H9 (cell line): ENCODE measurements around the gene THBS4. TPM values are rescaled to one million over a fixed set of nuclear protein-coding genes. Genes with fewer than 3 reads are reported as not detected.

ENCODE experiments used
- DNase-seq: peaks from one replicate; pipeline ENCODE4 v3.0.0-alpha.2; 2017
- H2AFZ ChIP-seq: one replicate; pipeline ENCODE4 v1.6.1; 2013; ENCODE audit warnings: mild to moderate bottlenecking, low read length, control low read depth, moderate library complexity
- H2AK5ac ChIP-seq: 2 replicates; pipeline ENCODE4 v1.6.1; 2013; ENCODE audit warnings: low read length, control low read depth, mixed read lengths; ENCODE audit not compliant: insufficient read length
- H2BK120ac ChIP-seq: one replicate; pipeline ENCODE4 v1.6.1; 2013; ENCODE audit warnings: low read depth, mild to moderate bottlenecking, low read length, control low read depth, inconsistent platforms; ENCODE audit not compliant: poor library complexity, severe bottlenecking
- H2BK12ac ChIP-seq: 2 replicates; pipeline ENCODE4 v1.6.1; 2013; ENCODE audit warnings: low read length, control low read depth, mixed read lengths, low read depth; ENCODE audit not compliant: insufficient read length
- H2BK15ac ChIP-seq: 2 replicates; pipeline ENCODE4 v1.6.1; 2013; ENCODE audit warnings: low read depth, low read length, control low read depth
- H2BK20ac ChIP-seq: one replicate; pipeline ENCODE4 v1.6.1; 2013; ENCODE audit warnings: low read depth, mild to moderate bottlenecking, low read length, control low read depth, inconsistent platforms; ENCODE audit not compliant: poor library complexity, severe bottlenecking
- H2BK5ac ChIP-seq: 2 replicates; pipeline ENCODE4 v1.6.1; 2013; ENCODE audit warnings: low read length, control low read depth, mixed read lengths; ENCODE audit not compliant: insufficient read length
- H3K14ac ChIP-seq: 2 replicates; pipeline ENCODE4 v1.6.1; 2013; ENCODE audit warnings: low read length, control low read depth; ENCODE audit not compliant: insufficient read depth
- H3K18ac ChIP-seq: 2 replicates; pipeline ENCODE4 v1.6.1; 2013; ENCODE audit warnings: low read depth, mild to moderate bottlenecking, mixed read lengths, low read length, control low read depth; ENCODE audit not compliant: insufficient read length
- H3K23ac ChIP-seq: 2 replicates; pipeline ENCODE4 v1.6.1; 2013; ENCODE audit warnings: low read length, control low read depth, mixed read lengths, low read depth; ENCODE audit not compliant: insufficient read length
- H3K23me2 ChIP-seq: 2 replicates; pipeline ENCODE4 v1.6.1; 2013; ENCODE audit warnings: low read depth, mild to moderate bottlenecking, mixed read lengths, low read length, control low read depth; ENCODE audit not compliant: insufficient read length, poor library complexity, severe bottlenecking
- H3K27ac ChIP-seq: 2 replicates; pipeline ENCODE4 v1.5.1; 2013; ENCODE audit warnings: low read length, control low read depth, mixed read lengths, low read depth; ENCODE audit not compliant: insufficient read length
- H3K27me3 ChIP-seq: 2 replicates; pipeline ENCODE4 v1.6.1; 2013; ENCODE audit warnings: low read length, control low read depth, inconsistent platforms; ENCODE audit not compliant: insufficient read depth
- H3K4ac ChIP-seq: 2 replicates; pipeline ENCODE4 v1.6.1; 2013; ENCODE audit warnings: low read depth, mild to moderate bottlenecking, control low read depth, inconsistent platforms, low read length, moderate library complexity
- H3K4me1 ChIP-seq: 2 replicates; pipeline ENCODE4 v1.6.1; 2013; ENCODE audit warnings: low read length, control low read depth, inconsistent platforms; ENCODE audit not compliant: insufficient read depth
- H3K4me2 ChIP-seq: 2 replicates; pipeline ENCODE4 v1.6.1; 2013; ENCODE audit warnings: low read length, control low read depth, mixed read lengths; ENCODE audit not compliant: insufficient read length, insufficient read depth
- H3K56ac ChIP-seq: 2 replicates; pipeline ENCODE4 v1.6.1; 2013; ENCODE audit warnings: low read depth, mild to moderate bottlenecking, mixed read lengths, low read length, control low read depth; ENCODE audit not compliant: insufficient read length
- H3K79me1 ChIP-seq: 2 replicates; pipeline ENCODE4 v1.6.1; 2013; ENCODE audit warnings: low read depth, mild to moderate bottlenecking, moderate library complexity, low read length, control low read depth, inconsistent platforms; ENCODE audit not compliant: insufficient read depth, poor library complexity, severe bottlenecking
- H3K79me2 ChIP-seq: 2 replicates; pipeline ENCODE4 v1.6.1; 2013; ENCODE audit warnings: low read length, control low read depth, inconsistent platforms; ENCODE audit not compliant: insufficient read depth
- H3K9ac ChIP-seq: 2 replicates; pipeline ENCODE4 v1.6.1; 2013; ENCODE audit warnings: low read length, control low read depth, mixed read lengths; ENCODE audit not compliant: insufficient read length; ENCODE audit errors: extremely low read depth
- H3K9me3 ChIP-seq: one replicate; pipeline ENCODE4 v1.6.1; 2013; ENCODE audit warnings: low read depth, low read length, inconsistent platforms; ENCODE audit not compliant: control insufficient read depth
- H3T11ph ChIP-seq: one replicate; pipeline ENCODE4 v1.6.1; 2013; ENCODE audit warnings: mild to moderate bottlenecking, low read length, control low read depth, inconsistent platforms
- H4K20me1 ChIP-seq: one replicate; pipeline ENCODE4 v1.6.1; 2013; ENCODE audit not compliant: control insufficient read depth, insufficient read length, insufficient read depth
- H4K5ac ChIP-seq: 2 replicates; pipeline ENCODE4 v1.6.1; 2013; ENCODE audit warnings: low read depth, mild to moderate bottlenecking, mixed read lengths, low read length, control low read depth; ENCODE audit not compliant: insufficient read length
- H4K8ac ChIP-seq: replicated peaks from 2 replicates; pipeline ENCODE4 v1.6.1; 2013; ENCODE audit warnings: low read length, control low read depth, mixed read lengths, low read depth; ENCODE audit not compliant: insufficient read length
- H4K91ac ChIP-seq: 2 replicates; pipeline ENCODE4 v1.6.1; 2013; ENCODE audit warnings: low read depth, mild to moderate bottlenecking, moderate library complexity, mixed read lengths, low read length, control low read depth; ENCODE audit not compliant: insufficient read length
- H3K27ac Mint-ChIP-seq, 3 experiments: 2 replicates in 2 of 3; 3 replicates in 1 of 3; pipeline ENCODE4 v1.8.0; 2020 to 2021; ENCODE audit warnings: mixed read lengths in 3 of 3, mild to moderate bottlenecking in 1 of 3, moderate library complexity in 1 of 3
- H3K27me3 Mint-ChIP-seq: 2 replicates; pipeline ENCODE4 v1.8.0; 2021; ENCODE audit warnings: low read depth, mild to moderate bottlenecking, moderate library complexity, mixed read lengths
- H3K36me3 Mint-ChIP-seq, 3 experiments: 2 replicates in 2 of 3; 3 replicates in 1 of 3; pipeline ENCODE4 v1.8.0; 2020 to 2021; ENCODE audit warnings: low read depth in 3 of 3, mixed read lengths in 3 of 3; ENCODE audit not compliant: insufficient read depth in 1 of 3
- H3K4me1 Mint-ChIP-seq, 2 experiments: 2 replicates each; pipeline ENCODE4 v1.8.0; 2020; ENCODE audit warnings: mixed read lengths in 2 of 2
- H3K4me3 Mint-ChIP-seq, 2 experiments: 2 replicates in 1 of 2; 3 replicates in 1 of 2; pipeline ENCODE4 v1.8.0; 2020 to 2021; ENCODE audit warnings: mild to moderate bottlenecking in 2 of 2, mixed read lengths in 2 of 2, moderate library complexity in 1 of 2
- H3K9me3 Mint-ChIP-seq, 2 experiments: 2 replicates in 1 of 2; 3 replicates in 1 of 2; pipeline ENCODE4 v1.8.0; 2020; ENCODE audit warnings: mild to moderate bottlenecking in 2 of 2, mixed read lengths in 2 of 2, moderate library complexity in 1 of 2
- CTCF ChIP-seq: fragments of 200-600 bp; sonication (generic); conservative IDR thresholded peaks from 3 replicates; pipeline ENCODE4 v1.8.0; 2021; ENCODE audit warnings: antibody characterized with exemption, mild to moderate bottlenecking
- WGBS: extraction: QIAGEN DNeasy Blood & Tissue Kit; methylation state at CpG from one replicate; pipeline ENCODE4 v1.1.7; 2013; ENCODE audit warnings: missing lambda C conversion rate, low lambda C conversion rate, mixed read lengths; ENCODE audit not compliant: insufficient read length; ENCODE audit errors: extremely low coverage; 5-methylcytosine and 5-hydroxymethylcytosine counted together
- total RNA-seq: library from RNA; stranded (reverse); gene quantifications from 2 replicates; pipeline ENCODE4 v1.2.1, GENCODE V29; 2021

The THBS4 gene
- total RNA-seq, 1 experiment from 2014 or later, result 19.0 TPM

- no peak overlapping the region for H3K4ac ChIP-seq
- WGBS, result no CpG with 5 or more reads among the region's 11 CpGs
- no peak overlapping the region for H4K5ac ChIP-seq
- no peaks in the 10 kb centered on the region for H3K9me3 ChIP-seq
- peak overlapping the region in 2 of 3 experiments; percentile 54 to 74; a peak in 3 of 7 replicates for H3K27ac Mint-ChIP-seq
- H2AK5ac ChIP-seq, result no peak overlapping the region
- no peaks in the 10 kb centered on the region for H4K20me1 ChIP-seq
- H3K9ac ChIP-seq, result no peak overlapping the region
- H4K91ac ChIP-seq, result no peak overlapping the region
- H3K27me3 Mint-ChIP-seq, result no peaks in the 10 kb centered on the region
- H2AFZ ChIP-seq, result no peak overlapping the region
- no peak overlapping the region for H3K23ac ChIP-seq
- H3K56ac ChIP-seq, result no peak overlapping the region
- H3K9me3 Mint-ChIP-seq, result no peaks in the 10 kb centered on the region
- H2BK12ac ChIP-seq, result peak overlapping the region; percentile 90
- no peak overlapping the region for H2BK5ac ChIP-seq
- no peak for TF ChIP-seq CTCF
- peak; percentile 68 for DNase-seq
- no peak overlapping the region for H2BK120ac ChIP-seq
- peaks cover 2% of the 10 kb centered on the region for H3K23me2 ChIP-seq
- H3K18ac ChIP-seq, result peak overlapping the region; percentile 68
- H3T11ph ChIP-seq, result no peak overlapping the region
- no peak overlapping the region for H2BK15ac ChIP-seq
- H3K27ac ChIP-seq, result peak overlapping the region; percentile 25
- H3K79me1 ChIP-seq, result no peaks in the 10 kb centered on the region
- H3K36me3 Mint-ChIP-seq, result peaks cover 0 to 4% (median 0%) of the 10 kb centered on the region in 3 experiments; a peak in 2 of 7 replicates
- peak overlapping the region; percentile 19 for H4K8ac ChIP-seq
- H3K4me1 ChIP-seq, result no peaks in the 10 kb centered on the region; the same call in 1 of the 2 replicates
- H3K14ac ChIP-seq, result peak overlapping the region; percentile 95; the same call in 1 of the 2 replicates
- peaks cover 11% of the 10 kb centered on the region in 2 experiments for H3K4me1 Mint-ChIP-seq
- H3K4me3 Mint-ChIP-seq, result 0 out of 5 replicates have a peak overlapping the region, but pooled peaks of 1 of the 2 experiments have one; percentile 7
- no peak overlapping the region for H2BK20ac ChIP-seq
- no peaks in the 10 kb centered on the region for H3K27me3 ChIP-seq
- H3K4me2 ChIP-seq, result peak overlapping the region; percentile 21
- H3K79me2 ChIP-seq, result no peaks in the 10 kb centered on the region
Observed at GRCh38 chr5:80055491-80056170, 20.5 kb downstream of the THBS4 start.
